Caco-2 (cell line): Measurements from ENCODE around the gene CXCL12. TPM values are rescaled to one million over a fixed set of nuclear protein-coding genes. Genes with fewer than 3 reads are reported as not detected.

ENCODE experiments used
- BruUV-seq: library from RNA; stranded (reverse); fragments of 400-500 nt; replicated peaks from 2 replicates; lab custom pipeline; 2021; lab: Mats Ljungman, UMichigan
- CTCF ChIA-PET: fragments of 300-600 bp; sonication (Branson Sonifier 250); formaldehyde crosslinking; loops from one replicate; lab custom pipeline; 2022; ENCODE audit warnings: antibody characterized with exemption; lab: Charles Lee
- POLR2A ChIA-PET: fragments of 300-600 bp; sonication (Branson Sonifier 250); formaldehyde crosslinking; loops from one replicate; lab custom pipeline; 2022; ENCODE audit warnings: antibody characterized with exemption; lab: Charles Lee
- DNase-seq, 2 experiments: peaks; one replicate each; pipeline versions ENCODE4 v3.0.0 to v3.0.0-alpha.2; 2020 to 2022
- H3K27me3 ChIP-seq: replicated peaks from 2 replicates; pipeline ENCODE4 v1.6.0; 2011; ENCODE audit warnings: low read length; ENCODE audit not compliant: control insufficient read depth, insufficient read depth
- H3K36me3 ChIP-seq: 2 replicates; pipeline ENCODE4 v1.5.1; 2011; ENCODE audit warnings: low read length; ENCODE audit not compliant: control insufficient read depth, insufficient read depth
- H3K4me1 ChIP-seq: fragments of 250-450 bp; sonication (Bioruptor Pico); 2 replicates; pipeline ENCODE4 v1.5.1; 2020; ENCODE audit warnings: mild to moderate bottlenecking
- H3K4me3 ChIP-seq: 2 replicates; pipeline ENCODE4 v1.5.1; 2011; ENCODE audit warnings: low read depth, mild to moderate bottlenecking, control low read depth, low read length
- H3K9me3 ChIP-seq: fragments of 250-450 bp; sonication (Bioruptor Pico); 2 replicates; pipeline ENCODE4 v1.5.1; 2020; ENCODE audit warnings: mild to moderate bottlenecking, moderate library complexity
- H3K27ac Mint-ChIP-seq: one replicate; pipeline ENCODE4 v1.8.0; 2022; ENCODE audit warnings: mixed read lengths; ENCODE audit not compliant: unreplicated experiment
- H3K27me3 Mint-ChIP-seq: one replicate; pipeline ENCODE4 v1.8.0; 2022; ENCODE audit warnings: mixed read lengths; ENCODE audit not compliant: insufficient read depth, unreplicated experiment
- H3K36me3 Mint-ChIP-seq: one replicate; pipeline ENCODE4 v1.8.0; 2022; ENCODE audit warnings: mild to moderate bottlenecking, mixed read lengths; ENCODE audit not compliant: insufficient read depth, unreplicated experiment
- H3K4me1 Mint-ChIP-seq: one replicate; pipeline ENCODE4 v1.8.0; 2022; ENCODE audit warnings: low read depth, mixed read lengths; ENCODE audit not compliant: unreplicated experiment
- H3K4me3 Mint-ChIP-seq: one replicate; pipeline ENCODE4 v1.8.0; 2022; ENCODE audit warnings: mild to moderate bottlenecking, moderate library complexity, mixed read lengths; ENCODE audit not compliant: unreplicated experiment
- H3K9me3 Mint-ChIP-seq: one replicate; pipeline ENCODE4 v1.8.0; 2022; ENCODE audit warnings: mixed read lengths; ENCODE audit not compliant: unreplicated experiment
- CTCF ChIP-seq, 2 experiments: fragments of 200-600 bp in 1 of 2; IDR thresholded peaks; 1 replicate in 1 of 2; 2 replicates in 1 of 2; pipeline versions ENCODE4 v1.5.1 to v1.8.0; 2011 to 2022; ENCODE audit warnings: antibody characterized with exemption in 1 of 2, control low read depth in 1 of 2, inconsistent platforms in 1 of 2, low read depth in 1 of 2, low read length in 1 of 2, mild to moderate bottlenecking in 1 of 2, moderate library complexity in 1 of 2; ENCODE audit not compliant: insufficient read depth in 1 of 2, severe bottlenecking in 1 of 2, unreplicated experiment in 1 of 2
- intact Hi-C: fragments of 100-400 bp; cut with micrococcal nuclease; formaldehyde crosslinking; loops from one replicate; pipeline ENCODE4 v1.10.0; 2022; ENCODE audit not compliant: unreplicated experiment
- total RNA-seq: library from RNA; stranded (reverse); gene quantifications from 2 replicates; pipeline ENCODE4 v1.2.3, GENCODE V29; 2022

Gene CXCL12
- total RNA-seq, 1 experiment from 2014 or later: 0.27 TPM

GRCh38 chr10:44396671-44397191 is 11.8 kb upstream of the CXCL12 start:
- TF ChIP-seq CTCF (IDR thresholded peaks at IDR 0.05; ENCODE audit: insufficient read depth in 1 of 2, low read depth in 1 of 2, low read length in 1 of 2, severe bottlenecking in 1 of 2, unreplicated experiment in 1 of 2): no peak
- no peak for DNase-seq
- Histone ChIP-seq H3K27me3 (no peaks in the 10 kb centered on the region), H3K4me3 (no peak overlapping the region), H3K36me3 (no peaks in the 10 kb centered on the region), H3K9me3 (0 out of 2 replicates have a peak, but pooled peaks cover 3% of the 10 kb centered on the region), H3K4me1 (0 out of 2 replicates have a peak, but pooled peaks cover 7% of the 10 kb centered on the region)
- BruUV-seq: no TSS peak
- no peaks in the 10 kb centered on the region for H3K36me3 Mint-ChIP-seq
- H3K4me1 Mint-ChIP-seq: no peaks in the 10 kb centered on the region
- peaks cover 20% of the 10 kb centered on the region for H3K27me3 Mint-ChIP-seq
- no peak overlapping the region for H3K27ac Mint-ChIP-seq
- H3K9me3 Mint-ChIP-seq: no peaks in the 10 kb centered on the region
- POLR2A ChIA-PET: no interaction called here
- intact Hi-C loops: loop anchor here (10.0 kb wide), 1 partner anchor 188 kb away; no protein-coding TSS in a partner anchor
- no peak overlapping the region for H3K4me3 Mint-ChIP-seq
- CTCF ChIA-PET: interaction anchor here (0.8 kb wide), 1 partner anchor 10 kb away, joined by 3 read pairs; no protein-coding TSS in a partner anchor

GRCh38 chr10:44395902-44396670 is 11.2 kb upstream of the CXCL12 start:
- H3K27me3 Mint-ChIP-seq: peaks cover 20% of the 10 kb centered on the region
- no peak overlapping the region for H3K27ac Mint-ChIP-seq
- ChIA-PET CTCF (interaction anchor here (0.8 kb wide), 1 partner anchor 9 kb away, joined by 3 read pairs; no protein-coding TSS in a partner anchor), POLR2A (no interaction called here)
- no peaks in the 10 kb centered on the region for H3K4me1 Mint-ChIP-seq
- Histone ChIP-seq H3K27me3 (no peaks in the 10 kb centered on the region), H3K4me1 (0 out of 2 replicates have a peak, but pooled peaks cover 7% of the 10 kb centered on the region), H3K4me3 (no peak overlapping the region), H3K9me3 (0 out of 2 replicates have a peak, but pooled peaks cover 3% of the 10 kb centered on the region), H3K36me3 (no peaks in the 10 kb centered on the region)
- no peak overlapping the region for H3K4me3 Mint-ChIP-seq
- H3K9me3 Mint-ChIP-seq: no peaks in the 10 kb centered on the region
- no TSS peak for BruUV-seq
- intact Hi-C loops: loop anchor here (10.0 kb wide), 1 partner anchor 189 kb away; no protein-coding TSS in a partner anchor
- no peak for TF ChIP-seq CTCF (IDR thresholded peaks at IDR 0.05; ENCODE audit: insufficient read depth in 1 of 2, low read depth in 1 of 2, low read length in 1 of 2, severe bottlenecking in 1 of 2, unreplicated experiment in 1 of 2)
- DNase-seq: no peak
- no peaks in the 10 kb centered on the region for H3K36me3 Mint-ChIP-seq

- ChIA-PET CTCF (interaction anchor here (1.0 kb wide), 1 partner anchor 9 kb away, joined by 6 read pairs; no protein-coding TSS in a partner anchor), POLR2A (no interaction called here)
- Histone ChIP-seq H3K36me3 (no peaks in the 10 kb centered on the region), H3K9me3 (no peaks in the 10 kb centered on the region), H3K4me1 (0 out of 2 replicates have a peak, but pooled peaks cover 7% of the 10 kb centered on the region), H3K27me3 (no peaks in the 10 kb centered on the region), H3K4me3 (no peak overlapping the region)
- H3K36me3 Mint-ChIP-seq: no peaks in the 10 kb centered on the region
- peaks cover 14% of the 10 kb centered on the region for H3K27me3 Mint-ChIP-seq
- intact Hi-C loops: loop anchor here (10.0 kb wide), 1 partner anchor 189 kb away; no protein-coding TSS in a partner anchor
- no TSS peak for BruUV-seq
- H3K4me1 Mint-ChIP-seq: no peaks in the 10 kb centered on the region
- H3K27ac Mint-ChIP-seq: no peak overlapping the region
- no peak overlapping the region for H3K4me3 Mint-ChIP-seq
- no peak for TF ChIP-seq CTCF (IDR thresholded peaks at IDR 0.05; ENCODE audit: insufficient read depth in 1 of 2, low read depth in 1 of 2, low read length in 1 of 2, severe bottlenecking in 1 of 2, unreplicated experiment in 1 of 2)
- no peaks in the 10 kb centered on the region for H3K9me3 Mint-ChIP-seq
- DNase-seq: no peak
These were observed 10.5 kb upstream of the CXCL12 start for GRCh38 chr10:44395396-44395795.
